ENCODE data around the gene APOBEC3A. TPM values are rescaled to one million over a fixed set of nuclear protein-coding genes. Genes with fewer than 3 reads are reported as not detected.

Gene APOBEC3A
- total and polyA plus RNA-seq, 10 of the 15 experiments (the other 5 are each of a cell fraction or from before 2014, with no cell fraction given): 0.20 TPM; not detected in 9

DNA sequence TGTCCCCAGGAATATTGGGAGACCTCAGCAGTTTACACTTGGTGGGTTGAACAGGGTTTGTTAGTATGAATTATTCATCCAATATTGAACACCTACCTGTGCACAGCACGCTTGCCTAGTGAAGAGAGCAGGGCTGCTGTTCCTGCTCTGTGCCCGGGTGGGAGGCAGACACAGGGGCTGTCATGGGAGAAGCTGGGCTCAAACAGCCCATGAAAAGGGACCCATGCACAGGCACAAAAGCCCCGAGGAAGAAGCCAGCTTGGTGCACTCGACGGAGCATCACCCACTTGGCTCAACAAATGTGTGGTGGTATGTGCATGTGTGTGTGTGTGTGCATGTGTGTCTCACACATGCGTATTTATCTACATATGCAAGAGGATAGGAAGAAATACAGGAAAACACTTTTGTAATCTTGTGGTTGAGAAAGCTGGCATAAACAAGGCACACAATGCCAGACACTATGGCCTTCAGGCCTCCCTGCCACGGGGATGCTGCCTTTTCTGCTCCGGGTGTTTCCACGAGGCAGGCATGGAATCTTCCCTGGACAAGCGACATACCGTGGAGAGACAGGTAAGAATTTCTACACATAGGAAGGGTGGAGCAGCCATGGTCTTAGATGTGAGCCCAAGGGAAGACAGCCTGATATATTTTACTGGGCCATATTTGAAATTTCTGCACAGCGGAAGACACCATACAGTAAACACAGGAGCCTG lies 5.0 kb upstream of the APOBEC3A start:
- H3K27me3 ChIP-seq (replicated peaks in 1 of 2; ENCODE audit: control insufficient read depth in 2 of 2, insufficient read depth in 2 of 2, low read length in 1 of 2): no peaks in the 10 kb centered on the region
- H3K4me3 ChIP-seq: no peak overlapping the region
- 86% methylated on average over 12 of the region's 12 CpGs for WGBS (ENCODE audit: insufficient coverage, insufficient replicate concordance, low lambda C conversion rate, missing lambda C conversion rate)
- ChIA-PET POLR2A (interaction anchor here (1.0 to 1.6 kb wide), 4 partner anchors 8 to 30 kb away, joined by 3 read pairs; partner anchors contain the start of gene APOBEC3B), SMC1A (ENCODE audit: uncharacterized antibody, unreplicated experiment) (interaction anchor here (1.3 to 2.4 kb wide), 6 partner anchors 10 to 82 kb away, joined by 3 to 8 read pairs (median 6); no protein-coding TSS in a partner anchor), CTCF (interaction anchor here (0.5 to 6.4 kb wide), 5 partner anchors 10 to 112 kb away, joined by 3 to 41 read pairs (median 3); no protein-coding TSS in a partner anchor), RAD21 (ENCODE audit: unreplicated experiment) (interaction anchor here (1.0 to 1.7 kb wide), 6 partner anchors 10 to 82 kb away, joined by 3 to 10 read pairs (median 4); no protein-coding TSS in a partner anchor)
- intact Hi-C loops (cut with micrococcal nuclease; ENCODE audit: unreplicated experiment) (no loop called here), in situ Hi-C loops (cut with MboI) (no loop called here)
- H3K4me2 ChIP-seq (ENCODE audit: control insufficient read depth, insufficient read depth): no peak overlapping the region
- no peak for DNase-seq (ENCODE audit: low read depth, low spot score)
- peaks cover 28% of the 10 kb centered on the region for H3K4me1 ChIP-seq (ENCODE audit: control insufficient read depth, insufficient read depth, low read length)
- no peak for ATAC-seq
- H3K27ac ChIP-seq (ENCODE audit: control insufficient read depth, insufficient read depth): no peak overlapping the region
- TF ChIP-seq FOXK2 (IDR thresholded peaks at IDR 0.05): no peak
- no peak for TF ChIP-seq NFYB (IDR thresholded peaks at IDR 0.05; ENCODE audit: insufficient read depth, low read depth, low read length)
- TF ChIP-seq, protein P1, sequence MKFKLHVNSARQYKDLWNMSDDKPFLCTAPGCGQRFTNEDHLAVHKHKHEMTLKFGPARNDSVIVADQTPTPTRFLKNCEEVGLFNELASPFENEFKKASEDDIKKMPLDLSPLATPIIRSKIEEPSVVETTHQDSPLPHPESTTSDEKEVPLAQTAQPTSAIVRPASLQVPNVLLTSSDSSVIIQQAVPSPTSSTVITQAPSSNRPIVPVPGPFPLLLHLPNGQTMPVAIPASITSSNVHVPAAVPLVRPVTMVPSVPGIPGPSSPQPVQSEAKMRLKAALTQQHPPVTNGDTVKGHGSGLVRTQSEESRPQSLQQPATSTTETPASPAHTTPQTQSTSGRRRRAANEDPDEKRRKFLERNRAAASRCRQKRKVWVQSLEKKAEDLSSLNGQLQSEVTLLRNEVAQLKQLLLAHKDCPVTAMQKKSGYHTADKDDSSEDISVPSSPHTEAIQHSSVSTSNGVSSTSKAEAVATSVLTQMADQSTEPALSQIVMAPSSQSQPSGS (IDR thresholded peaks at IDR 0.05; ENCODE audit: low read length): no peak
- no peak for TF ChIP-seq ZNF207 (IDR thresholded peaks at IDR 0.05; ENCODE audit: borderline replicate concordance)
- TF ChIP-seq EZH2 (IDR thresholded peaks at IDR 0.05; ENCODE audit: borderline replicate concordance, control insufficient read depth, low read depth, low read length): no peak
- no peak for TF ChIP-seq CBX3 (IDR thresholded peaks at IDR 0.05; ENCODE audit: borderline replicate concordance, low read depth)
- no peak for TF ChIP-seq KAT2A (conservative IDR thresholded peaks at IDR 0.05; ENCODE audit: control insufficient read depth, low read depth, low read length)
- TF ChIP-seq NRF1 (conservative IDR thresholded peaks at IDR 0.05; ENCODE audit: low read depth, low read length): no peak
- no peak for TF ChIP-seq CHD2 (IDR thresholded peaks at IDR 0.05; ENCODE audit: borderline replicate concordance, low read depth, low read length)
- no peak for TF ChIP-seq NFXL1 (IDR thresholded peaks at IDR 0.05; ENCODE audit: borderline replicate concordance)
- TF ChIP-seq HDAC6 (IDR thresholded peaks at IDR 0.05; ENCODE audit: unreplicated experiment): no peak
- TF ChIP-seq, protein P2, sequence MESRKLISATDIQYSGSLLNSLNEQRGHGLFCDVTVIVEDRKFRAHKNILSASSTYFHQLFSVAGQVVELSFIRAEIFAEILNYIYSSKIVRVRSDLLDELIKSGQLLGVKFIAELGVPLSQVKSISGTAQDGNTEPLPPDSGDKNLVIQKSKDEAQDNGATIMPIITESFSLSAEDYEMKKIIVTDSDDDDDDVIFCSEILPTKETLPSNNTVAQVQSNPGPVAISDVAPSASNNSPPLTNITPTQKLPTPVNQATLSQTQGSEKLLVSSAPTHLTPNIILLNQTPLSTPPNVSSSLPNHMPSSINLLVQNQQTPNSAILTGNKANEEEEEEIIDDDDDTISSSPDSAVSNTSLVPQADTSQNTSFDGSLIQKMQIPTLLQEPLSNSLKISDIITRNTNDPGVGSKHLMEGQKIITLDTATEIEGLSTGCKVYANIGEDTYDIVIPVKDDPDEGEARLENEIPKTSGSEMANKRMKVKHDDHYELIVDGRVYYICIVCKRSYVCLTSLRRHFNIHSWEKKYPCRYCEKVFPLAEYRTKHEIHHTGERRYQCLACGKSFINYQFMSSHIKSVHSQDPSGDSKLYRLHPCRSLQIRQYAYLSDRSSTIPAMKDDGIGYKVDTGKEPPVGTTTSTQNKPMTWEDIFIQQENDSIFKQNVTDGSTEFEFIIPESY (IDR thresholded peaks at IDR 0.05): no peak
- TF ChIP-seq SMAD1 (IDR thresholded peaks at IDR 0.05; ENCODE audit: low read depth, partially characterized antibody): no peak
- TF ChIP-seq BHLHE40 (IDR thresholded peaks at IDR 0.05; ENCODE audit: borderline replicate concordance in 1 of 2, low read depth in 2 of 2, low read length in 1 of 2): no peak
- no TSS peak for BruUV-seq (replicated peaks)
- no peaks in the 10 kb centered on the region for H3K36me3 ChIP-seq (ENCODE audit: control insufficient read depth in 2 of 2, insufficient read depth in 2 of 2, low read length in 1 of 2)
- no peaks in the 10 kb centered on the region for H4K20me1 ChIP-seq (ENCODE audit: control insufficient read depth, insufficient read depth)
- no peak overlapping the region for H2AFZ ChIP-seq (ENCODE audit: control insufficient read depth, low read depth, low read length)
- no peak for FAIRE-seq
- no peak overlapping the region for H3K9ac ChIP-seq (ENCODE audit: control insufficient read depth, insufficient read depth, low read length)
- H3K9me3 ChIP-seq (replicated peaks; ENCODE audit: control insufficient read depth, insufficient read depth, low read length): no peaks in the 10 kb centered on the region
- no peaks in the 10 kb centered on the region for H3K79me2 ChIP-seq (ENCODE audit: control insufficient read depth, insufficient read depth, low read length)
